ENCODE measurements around the gene CEP170B. TPM values are rescaled to one million over a fixed set of nuclear protein-coding genes. Genes with fewer than 3 reads are reported as not detected.
"Not testable (repeated sequence)": the region's sequence is repeated elsewhere in the genome, so short reads cannot be mapped to it uniquely, and the experiment has no call there.

CEP170B gene
- total RNA-seq, 2 experiments from 2014 or later: 5.2 to 5.3 TPM

GRCh38 chr14:104845834-104846441 is 19.1 kb upstream of the CEP170B start:
- no peak overlapping the region for H3K4me3 Mint-ChIP-seq
- H3K36me3 Mint-ChIP-seq: no peaks in the 10 kb centered on the region
- H3K27me3 Mint-ChIP-seq: peaks cover 41% of the 10 kb centered on the region
- DNase-seq: no peak
- no peaks in the 10 kb centered on the region for H3K4me1 Mint-ChIP-seq (ENCODE audit: low read depth)
- H3K27ac Mint-ChIP-seq: no peak overlapping the region
- ChIA-PET POLR2A (no interaction called here), CTCF (no interaction called here)
- H3K9me3 Mint-ChIP-seq: no peaks in the 10 kb centered on the region
- intact Hi-C loops (cut with micrococcal nuclease): no loop called here

DNA sequence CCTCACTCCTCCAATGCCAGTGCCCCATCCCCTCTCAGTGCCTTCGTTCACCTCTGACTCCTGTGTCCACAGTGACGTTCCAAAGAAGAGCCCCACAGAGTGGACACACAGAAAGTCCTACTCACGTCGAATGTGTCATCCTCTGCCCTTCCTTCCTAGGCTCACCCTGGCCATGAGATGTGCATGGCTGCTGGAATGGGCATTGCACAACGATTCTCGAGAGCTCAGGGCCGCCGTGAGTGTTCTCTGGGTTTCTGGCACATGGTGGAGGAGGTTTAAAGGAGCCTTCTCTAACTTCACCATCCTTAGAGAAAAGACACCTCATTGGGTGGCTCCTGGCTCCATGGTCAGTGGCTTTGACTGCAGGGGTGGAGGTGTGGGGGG is 12.8 kb upstream of the CEP170B start:
- intact Hi-C loops (cut with micrococcal nuclease): no loop called here
- Mint-ChIP-seq H3K4me3 (no peak overlapping the region), H3K27ac (no peak overlapping the region), H3K27me3 (peaks cover 17% of the 10 kb centered on the region), H3K36me3 (no peaks in the 10 kb centered on the region), H3K9me3 (no peaks in the 10 kb centered on the region), H3K4me1 (ENCODE audit: low read depth) (no peaks in the 10 kb centered on the region)
- DNase-seq: no peak
- CTCF ChIA-PET: interaction anchor here (0.7 kb wide), 1 partner anchor 84 kb away, joined by 4 read pairs; no protein-coding TSS in a partner anchor
- POLR2A ChIA-PET: no interaction called here

- no peak for DNase-seq
- no peaks in the 10 kb centered on the region for H3K9me3 Mint-ChIP-seq
- H3K27ac Mint-ChIP-seq: no peak overlapping the region
- no peak overlapping the region for H3K4me3 Mint-ChIP-seq
- CTCF ChIA-PET: no interaction called here
- POLR2A ChIA-PET: no interaction called here
- no peaks in the 10 kb centered on the region for H3K36me3 Mint-ChIP-seq
- intact Hi-C loops (cut with micrococcal nuclease): no loop called here
- H3K27me3 Mint-ChIP-seq: peaks cover 10% of the 10 kb centered on the region
- H3K4me1 Mint-ChIP-seq (ENCODE audit: low read depth): no peaks in the 10 kb centered on the region
These were observed 9.5 kb upstream of the CEP170B start for GRCh38 chr14:104855532-104856090.

DNA sequence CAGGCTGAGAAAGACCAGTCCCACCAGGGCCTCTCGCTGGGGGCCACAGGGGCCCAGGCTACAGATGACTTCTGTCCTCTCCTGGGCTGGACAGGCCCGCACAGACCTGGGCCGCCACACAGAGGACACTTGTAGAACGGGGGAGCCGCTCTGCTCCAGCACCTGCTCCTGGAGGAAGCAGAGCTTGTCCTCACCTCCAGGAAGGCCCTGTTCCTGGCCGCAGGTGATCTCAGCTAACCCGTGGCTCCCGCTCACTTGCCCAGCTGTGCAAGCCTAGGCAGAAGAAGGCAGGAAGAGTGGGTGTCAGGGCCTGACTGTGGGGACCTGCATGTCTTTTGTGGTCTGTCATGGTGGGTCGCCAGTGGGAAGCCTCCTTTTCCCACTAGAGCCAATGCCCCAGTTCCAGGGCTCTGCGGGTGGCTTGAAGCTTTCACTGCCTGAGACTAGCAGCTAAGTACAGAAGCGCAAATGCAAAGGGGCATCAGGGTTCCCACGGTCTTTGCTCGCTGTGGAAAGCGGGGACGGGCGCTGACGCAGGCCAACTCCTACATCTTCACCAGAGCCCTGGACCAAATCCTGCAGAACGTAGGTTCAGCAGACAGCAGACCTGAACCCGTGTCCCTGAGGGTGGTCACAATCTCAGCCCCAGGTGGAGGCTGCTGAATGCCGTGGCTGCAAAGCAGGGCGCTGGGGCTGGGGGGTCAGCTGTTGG is 8.8 kb upstream of the CEP170B start:
- Mint-ChIP-seq H3K4me1 (ENCODE audit: low read depth) (no peaks in the 10 kb centered on the region), H3K27ac (no peak overlapping the region), H3K9me3 (no peaks in the 10 kb centered on the region), H3K27me3 (peaks cover 10% of the 10 kb centered on the region), H3K4me3 (no peak overlapping the region), H3K36me3 (no peaks in the 10 kb centered on the region)
- intact Hi-C loops (cut with micrococcal nuclease): no loop called here
- ChIA-PET CTCF (no interaction called here), POLR2A (no interaction called here)
- no peak for DNase-seq

DNA sequence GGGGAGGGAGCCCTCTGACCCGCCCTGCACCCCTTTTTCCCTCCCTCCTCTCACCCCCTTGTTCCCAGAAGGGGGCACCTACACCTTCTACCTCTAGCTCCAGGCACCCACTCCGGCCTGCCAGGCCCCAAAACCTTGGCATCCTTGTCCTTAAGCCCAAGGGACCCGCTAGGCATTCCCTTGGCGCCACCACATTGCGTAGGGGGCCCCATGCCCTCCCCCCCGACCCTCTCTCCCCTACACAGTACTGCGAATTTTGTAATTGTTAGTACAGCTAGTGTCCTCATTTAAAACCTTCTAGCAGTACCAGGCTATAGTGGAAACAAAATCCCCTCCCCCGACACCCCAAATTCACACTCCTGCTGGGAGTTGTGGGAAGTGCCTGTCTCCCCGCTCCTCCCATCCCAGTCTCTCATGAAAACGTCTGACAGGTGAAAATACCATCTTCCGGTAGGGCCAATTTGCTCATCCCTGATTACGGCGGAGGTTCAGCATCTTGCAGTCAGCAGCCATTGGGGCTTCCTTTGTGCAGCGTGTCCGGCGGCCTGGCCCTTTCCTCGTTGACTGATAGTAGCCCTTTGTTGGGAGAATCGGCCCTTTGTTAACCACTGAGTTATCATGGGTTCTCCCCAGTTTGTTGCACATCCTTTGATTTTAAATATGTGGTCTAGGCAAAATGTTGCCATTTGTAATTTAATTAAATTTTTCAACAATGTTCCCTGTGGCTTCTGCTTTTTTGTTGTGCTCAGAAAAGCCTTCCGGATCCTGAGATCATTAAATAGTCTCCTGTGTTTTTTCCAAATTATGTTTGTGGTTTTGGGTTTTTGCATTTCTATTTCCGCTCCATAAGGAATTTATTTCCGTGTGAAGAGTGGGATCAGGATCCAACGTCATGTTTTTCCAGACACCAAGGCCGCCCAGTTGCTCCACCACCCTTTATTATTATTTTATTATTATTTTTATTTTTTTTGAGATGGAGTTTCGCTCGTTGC is 7.9 kb upstream of the CEP170B start:
- Mint-ChIP-seq H3K27me3 (peaks cover 7% of the 10 kb centered on the region), H3K4me3 (no peak overlapping the region), H3K27ac (no peak overlapping the region), H3K9me3 (no peaks in the 10 kb centered on the region), H3K4me1 (ENCODE audit: low read depth) (no peaks in the 10 kb centered on the region), H3K36me3 (no peaks in the 10 kb centered on the region)
- ChIA-PET POLR2A (no interaction called here), CTCF (no interaction called here)
- DNase-seq: no peak
- intact Hi-C loops (cut with micrococcal nuclease): no loop called here

DNA sequence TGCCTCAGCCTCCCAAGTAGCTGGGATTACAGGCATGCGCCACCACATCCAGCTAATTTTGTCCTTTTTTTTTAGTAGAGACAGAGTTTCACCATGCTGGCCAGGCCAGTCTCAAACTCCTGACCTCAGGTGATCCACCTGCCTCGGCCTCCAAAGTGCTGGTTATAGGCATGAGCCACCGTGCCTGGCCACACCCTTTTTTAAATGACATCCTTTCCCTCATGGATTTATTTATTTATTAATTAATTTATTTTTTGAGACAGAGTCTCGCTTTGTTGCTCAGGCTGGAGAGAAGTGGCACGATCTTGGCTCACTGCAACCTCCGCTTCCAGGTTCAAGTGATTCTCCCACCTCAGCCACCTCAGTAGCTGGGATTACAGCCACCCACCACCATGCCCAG is 7.1 kb upstream of the CEP170B start:
- H3K27ac Mint-ChIP-seq; CTCF ChIA-PET; H3K4me3 Mint-ChIP-seq; POLR2A ChIA-PET; H3K4me1 Mint-ChIP-seq (ENCODE audit: low read depth); DNase-seq; H3K9me3 Mint-ChIP-seq; intact Hi-C loops (cut with micrococcal nuclease); H3K27me3 Mint-ChIP-seq; H3K36me3 Mint-ChIP-seq: not testable (repeated sequence)

DNA sequence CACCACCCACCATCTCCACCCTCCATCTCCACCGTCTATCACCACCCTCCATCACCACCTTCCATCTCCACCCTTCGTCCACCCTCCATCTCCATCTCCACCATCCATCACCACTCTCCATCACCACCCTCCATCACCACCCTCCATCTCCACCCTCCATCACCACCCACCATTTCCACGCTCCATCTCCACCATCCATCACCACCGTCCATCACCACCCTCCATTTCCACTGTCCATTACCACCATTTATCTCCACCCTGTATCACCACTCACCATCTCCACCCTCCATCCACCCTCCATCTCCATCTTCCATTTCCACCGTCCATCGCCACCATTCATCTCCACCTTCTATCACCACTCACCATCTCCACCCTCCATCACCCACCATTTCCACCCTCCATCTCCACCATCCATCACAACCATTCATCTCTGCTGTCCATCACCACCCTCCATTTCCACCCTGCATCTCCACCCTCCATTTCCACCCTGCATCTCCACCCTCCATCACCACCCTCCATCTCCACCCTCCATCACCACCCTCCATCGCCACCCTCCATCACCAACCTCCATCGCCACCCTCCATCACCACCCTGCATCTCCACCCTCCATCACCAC is 6.1 kb upstream of the CEP170B start:
- DNase-seq: no peak
- intact Hi-C loops (cut with micrococcal nuclease): no loop called here
- Mint-ChIP-seq H3K36me3 (no peaks in the 10 kb centered on the region), H3K4me1 (ENCODE audit: low read depth) (no peaks in the 10 kb centered on the region), H3K4me3 (no peak overlapping the region), H3K27me3 (no peaks in the 10 kb centered on the region), H3K9me3 (no peaks in the 10 kb centered on the region), H3K27ac (no peak overlapping the region)
- ChIA-PET POLR2A (no interaction called here), CTCF (no interaction called here)

- H3K4me1 Mint-ChIP-seq (ENCODE audit: low read depth): no peaks in the 10 kb centered on the region
- intact Hi-C loops (cut with micrococcal nuclease): no loop called here
- no peaks in the 10 kb centered on the region for H3K36me3 Mint-ChIP-seq
- peaks cover 1% of the 10 kb centered on the region for H3K27me3 Mint-ChIP-seq
- no peak for DNase-seq
- POLR2A ChIA-PET: no interaction called here
- CTCF ChIA-PET: no interaction called here
- H3K4me3 Mint-ChIP-seq: no peak overlapping the region
- H3K9me3 Mint-ChIP-seq: no peaks in the 10 kb centered on the region
- H3K27ac Mint-ChIP-seq: no peak overlapping the region
These were observed 5.2 kb upstream of the CEP170B start for GRCh38 chr14:104859900-104860299.

- Mint-ChIP-seq H3K9me3 (no peaks in the 10 kb centered on the region), H3K4me1 (ENCODE audit: low read depth) (no peaks in the 10 kb centered on the region), H3K27ac (no peak overlapping the region), H3K27me3 (peaks cover 1% of the 10 kb centered on the region), H3K4me3 (no peak overlapping the region), H3K36me3 (no peaks in the 10 kb centered on the region)
- intact Hi-C loops (cut with micrococcal nuclease): no loop called here
- POLR2A ChIA-PET: no interaction called here
- CTCF ChIA-PET: no interaction called here
- DNase-seq: no peak
These were observed 4.7 kb upstream of the CEP170B start for GRCh38 chr14:104860414-104860813.

GRCh38 chr14:104863131-104863862 is 1.8 kb upstream of the CEP170B start:
- DNase-seq: no peak
- intact Hi-C loops (cut with micrococcal nuclease): no loop called here
- Mint-ChIP-seq H3K27ac (no peak overlapping the region), H3K4me3 (no peak overlapping the region), H3K4me1 (ENCODE audit: low read depth) (no peaks in the 10 kb centered on the region), H3K27me3 (peaks cover 1% of the 10 kb centered on the region), H3K36me3 (no peaks in the 10 kb centered on the region), H3K9me3 (no peaks in the 10 kb centered on the region)
- ChIA-PET POLR2A (no interaction called here), CTCF (no interaction called here)

DNA sequence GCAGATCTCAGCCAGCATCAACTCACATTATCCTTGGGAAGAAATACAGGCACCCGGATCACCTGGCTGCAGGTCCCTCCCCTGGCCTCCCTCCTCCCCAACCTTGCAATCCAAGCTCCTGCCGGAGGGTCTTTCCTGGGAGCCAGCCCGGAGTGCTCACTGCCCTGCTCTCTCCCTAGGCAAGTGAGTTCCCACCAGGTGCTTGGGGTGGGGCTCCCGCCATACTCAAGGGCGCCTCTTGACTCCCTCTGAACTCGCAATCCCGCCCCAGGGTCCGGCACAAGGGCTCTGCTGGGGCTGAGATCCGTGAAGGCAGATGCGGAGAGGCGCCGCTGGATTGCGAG is 1.2 kb upstream of the CEP170B start:
- peaks cover 1% of the 10 kb centered on the region for H3K27me3 Mint-ChIP-seq
- DNase-seq: no peak
- peak overlapping the region; percentile 34 for H3K4me3 Mint-ChIP-seq
- POLR2A ChIA-PET: no interaction called here
- CTCF ChIA-PET: interaction anchor here (0.7 kb wide), 1 partner anchor 332 kb away, joined by 3 read pairs; no protein-coding TSS in a partner anchor
- H3K9me3 Mint-ChIP-seq: no peaks in the 10 kb centered on the region
- H3K4me1 Mint-ChIP-seq (ENCODE audit: low read depth): no peaks in the 10 kb centered on the region
- H3K36me3 Mint-ChIP-seq: no peaks in the 10 kb centered on the region
- H3K27ac Mint-ChIP-seq: no peak overlapping the region
- intact Hi-C loops (cut with micrococcal nuclease): no loop called here
